Measurements from ENCODE around the gene DHRS13.

GRCh38 chr17:28911411-28912045, 8.6 kb upstream of the DHRS13 start:
- no peak for TF ChIP-seq CTCF (IDR thresholded peaks at IDR 0.05)
- no peak for TF ChIP-seq POLR2A (IDR thresholded peaks at IDR 0.05)
